Measurements from ENCODE around the gene CDIP1.

Gene CDIP1

DNA sequence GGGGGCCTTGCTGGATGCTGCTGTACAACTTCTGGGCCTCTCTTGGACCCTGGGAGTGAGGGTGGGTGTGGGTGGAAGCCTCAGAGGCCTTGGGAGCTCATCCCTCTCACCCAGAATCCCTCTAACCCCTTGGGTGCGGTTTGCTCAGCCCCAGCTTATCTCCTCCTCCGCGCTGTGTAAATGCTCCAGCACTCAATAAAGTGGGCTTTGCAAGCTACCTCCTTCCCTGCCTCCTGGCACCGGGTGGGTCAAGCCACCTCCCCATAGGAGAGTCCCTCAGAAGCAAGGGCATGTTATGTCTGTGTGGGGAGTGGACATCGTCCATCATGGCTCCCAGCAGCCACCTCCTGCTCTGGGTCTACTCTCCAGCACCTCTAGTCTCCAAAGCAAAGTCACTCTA, 28.4 kb downstream of the CDIP1 start:
- TF ChIP-seq PAX5 (IDR thresholded peaks at IDR 0.05; ENCODE audit: insufficient read depth, low read length, severe bottlenecking) (no peak), SPI1 (IDR thresholded peaks at IDR 0.05; ENCODE audit: low read depth, low read length) (no peak), POU2F2 (IDR thresholded peaks at IDR 0.05; ENCODE audit: low read depth, low read length) (no peak), POLR2AphosphoS5 (IDR thresholded peaks at IDR 0.05; ENCODE audit: low read depth, low read length) (no peak), POLR2A (IDR thresholded peaks at IDR 0.05; ENCODE audit: low read depth, low read length) (no peak), TAF1 (IDR thresholded peaks at IDR 0.05; ENCODE audit: low read depth, low read length) (no peak)
- DNase-seq (ENCODE audit: insufficient read length, low spot score) (no peak), FAIRE-seq (no peak)

DNA sequence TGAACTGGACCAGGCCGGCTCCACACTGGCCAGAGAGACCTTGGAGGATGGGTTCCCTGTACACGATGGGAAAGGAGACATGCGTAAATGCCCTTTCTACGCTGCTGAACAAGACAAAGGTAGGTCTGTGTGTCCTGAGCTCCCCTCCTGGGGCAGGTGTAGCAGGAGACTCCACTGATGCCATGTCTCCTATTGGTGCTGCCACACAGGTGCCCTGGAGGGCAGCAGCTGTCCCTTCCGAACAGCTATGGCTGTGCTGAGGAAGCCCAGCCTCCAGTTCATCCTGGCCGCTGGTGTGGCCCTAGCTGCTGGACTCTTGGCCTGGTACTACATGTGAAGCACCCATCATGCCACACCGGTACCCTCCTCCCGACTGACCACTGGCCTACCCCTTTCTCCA, 29.2 kb downstream of the CDIP1 start:
- DNase-seq (ENCODE audit: insufficient read length, low spot score) = no peak
- FAIRE-seq = no peak
- no peak; the same call in 1 of the 2 replicates for TF ChIP-seq POLR2AphosphoS5 (IDR thresholded peaks at IDR 0.05; ENCODE audit: low read depth, low read length)
- no peak for TF ChIP-seq POLR2A (IDR thresholded peaks at IDR 0.05; ENCODE audit: low read depth, low read length)
- no peak for TF ChIP-seq PAX5 (IDR thresholded peaks at IDR 0.05; ENCODE audit: insufficient read depth, low read length, severe bottlenecking)
- TF ChIP-seq POU2F2 (IDR thresholded peaks at IDR 0.05; ENCODE audit: low read depth, low read length) = no peak
- TF ChIP-seq SPI1 (IDR thresholded peaks at IDR 0.05; ENCODE audit: low read depth, low read length) = no peak
- no peak for TF ChIP-seq TAF1 (IDR thresholded peaks at IDR 0.05; ENCODE audit: low read depth, low read length)

DNA sequence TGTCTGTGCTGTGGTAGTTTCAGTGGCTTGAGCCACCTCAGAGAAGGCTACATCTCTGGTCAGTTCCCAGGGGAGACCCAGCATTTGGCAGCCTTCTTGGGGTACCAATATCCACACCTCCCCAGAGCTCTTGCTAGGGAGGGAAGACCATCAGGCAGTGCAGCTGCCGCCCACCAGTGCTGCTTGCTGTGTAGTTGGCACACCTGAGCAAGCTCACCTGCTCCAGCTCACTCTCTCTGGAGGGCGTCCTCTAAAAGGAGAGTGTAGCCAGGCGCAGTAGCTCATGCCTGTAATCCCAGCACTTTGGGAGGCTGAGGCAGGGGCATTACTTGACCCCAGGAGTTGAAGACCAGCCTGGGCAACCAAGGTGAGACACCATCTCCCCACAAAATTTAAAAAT, 29.8 kb downstream of the CDIP1 start:
- no peak for DNase-seq (ENCODE audit: insufficient read length, low spot score)
- FAIRE-seq = no peak
- TF ChIP-seq POLR2AphosphoS5 (IDR thresholded peaks at IDR 0.05; ENCODE audit: low read depth, low read length) = no peak
- TF ChIP-seq TAF1 (IDR thresholded peaks at IDR 0.05; ENCODE audit: low read depth, low read length) = no peak
- no peak for TF ChIP-seq PAX5 (IDR thresholded peaks at IDR 0.05; ENCODE audit: insufficient read depth, low read length, severe bottlenecking)

DNA sequence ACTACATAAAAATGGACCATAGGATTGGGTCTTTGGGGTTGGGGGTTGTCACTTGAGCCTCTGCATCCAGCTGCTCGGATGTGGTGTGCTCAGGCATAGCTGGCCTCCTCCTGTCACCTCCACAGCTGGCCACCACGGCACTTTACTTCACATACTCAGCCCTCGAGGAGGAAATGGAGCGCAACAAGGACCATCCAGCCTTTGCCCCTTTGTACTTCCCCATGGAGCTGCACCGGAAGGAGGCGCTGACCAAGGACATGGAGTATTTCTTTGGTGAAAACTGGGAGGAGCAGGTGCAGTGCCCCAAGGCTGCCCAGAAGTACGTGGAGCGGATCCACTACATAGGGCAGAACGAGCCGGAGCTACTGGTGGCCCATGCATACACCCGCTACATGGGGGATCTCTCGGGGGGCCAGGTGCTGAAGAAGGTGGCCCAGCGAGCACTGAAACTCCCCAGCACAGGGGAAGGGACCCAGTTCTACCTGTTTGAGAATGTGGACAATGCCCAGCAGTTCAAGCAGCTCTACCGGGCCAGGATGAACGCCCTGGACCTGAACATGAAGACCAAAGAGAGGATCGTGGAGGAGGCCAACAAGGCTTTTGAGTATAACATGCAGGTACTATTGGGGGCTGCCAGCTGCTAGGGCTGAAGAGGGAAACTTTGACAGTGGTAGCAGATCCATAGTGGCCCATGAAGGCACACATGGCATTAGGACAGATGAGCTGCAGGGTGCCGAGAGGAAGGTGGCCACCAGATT, 30.8 kb downstream of the CDIP1 start:
- FAIRE-seq = no peak
- DNase-seq (ENCODE audit: insufficient read length, low spot score) = no peak
- no peak for TF ChIP-seq SPI1 (IDR thresholded peaks at IDR 0.05; ENCODE audit: low read depth, low read length)
- no peak for TF ChIP-seq POU2F2 (IDR thresholded peaks at IDR 0.05; ENCODE audit: low read depth, low read length)
- TF ChIP-seq PAX5 (IDR thresholded peaks at IDR 0.05; ENCODE audit: insufficient read depth, low read length, severe bottlenecking) = no peak
- TF ChIP-seq POLR2AphosphoS5 (IDR thresholded peaks at IDR 0.05; ENCODE audit: low read depth, low read length) = no peak
- no peak for TF ChIP-seq TAF1 (IDR thresholded peaks at IDR 0.05; ENCODE audit: low read depth, low read length)
- TF ChIP-seq POLR2A (IDR thresholded peaks at IDR 0.05; ENCODE audit: low read depth, low read length) = no peak

DNA sequence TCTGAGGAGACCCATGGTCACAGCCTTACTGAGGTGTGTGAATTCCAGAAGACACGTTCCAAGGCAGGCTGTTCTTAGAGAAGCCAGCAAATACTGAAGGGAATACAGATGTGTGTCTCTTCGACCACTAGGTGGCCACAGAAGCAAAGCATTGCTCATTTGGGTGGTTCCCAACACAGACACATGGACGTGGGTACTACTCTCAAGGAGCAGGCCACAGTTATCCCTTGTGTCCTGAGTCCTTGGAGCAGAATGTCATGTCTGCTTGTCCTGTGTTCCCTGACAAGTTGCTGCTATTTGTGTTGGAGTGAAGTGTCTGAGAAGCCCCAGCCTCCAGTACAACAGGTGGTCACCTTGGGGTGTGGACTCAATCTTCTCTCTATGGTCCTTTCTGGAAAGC, 32.1 kb downstream of the CDIP1 start:
- FAIRE-seq = peak; percentile 98
- TF ChIP-seq TAF1 (IDR thresholded peaks at IDR 0.05; ENCODE audit: low read depth, low read length) (no peak), SPI1 (IDR thresholded peaks at IDR 0.05; ENCODE audit: low read depth, low read length) (no peak), POLR2A (IDR thresholded peaks at IDR 0.05; ENCODE audit: low read depth, low read length) (no peak), POU2F2 (IDR thresholded peaks at IDR 0.05; ENCODE audit: low read depth, low read length) (no peak), PAX5 (IDR thresholded peaks at IDR 0.05; ENCODE audit: insufficient read depth, low read length, severe bottlenecking) (no peak), POLR2AphosphoS5 (IDR thresholded peaks at IDR 0.05; ENCODE audit: low read depth, low read length) (no peak)
- peak; percentile 44 for DNase-seq (ENCODE audit: insufficient read length, low spot score)

DNA sequence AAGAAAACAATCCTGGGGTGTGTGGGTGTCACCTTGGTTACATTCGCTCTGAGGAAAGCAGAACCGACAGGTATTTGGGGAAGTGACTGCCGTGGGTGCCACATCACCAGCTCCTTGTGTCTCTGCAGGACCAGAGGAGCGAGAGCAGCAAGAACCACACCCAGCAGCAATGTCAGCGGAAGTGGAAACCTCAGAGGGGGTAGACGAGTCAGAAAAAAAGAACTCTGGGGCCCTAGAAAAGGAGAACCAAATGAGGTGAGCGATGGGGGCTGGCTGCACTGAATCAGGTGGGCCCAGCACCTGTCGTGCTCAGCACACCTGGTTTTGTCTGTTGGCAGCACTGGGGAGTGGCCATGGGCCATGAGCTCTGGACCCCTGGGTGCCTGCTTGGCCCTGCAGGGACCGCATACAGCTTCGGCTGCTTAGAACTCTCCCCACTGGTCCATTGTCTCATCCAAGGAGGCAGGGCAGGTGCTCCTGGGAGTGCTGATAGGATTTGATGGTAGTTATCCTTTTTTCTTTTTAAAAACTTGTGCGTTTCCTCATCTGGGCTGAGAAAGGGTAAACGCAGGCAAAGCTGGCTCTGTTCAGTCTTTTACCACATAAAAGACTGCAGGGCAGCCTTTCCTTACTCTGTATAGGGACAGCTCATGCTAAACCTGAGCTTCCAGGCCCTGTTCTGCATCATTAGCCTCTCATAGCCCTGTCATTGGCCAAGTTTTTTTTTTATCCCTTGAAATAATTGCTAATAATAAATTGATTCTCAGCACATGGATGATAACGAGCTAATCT, 33.0 kb downstream of the CDIP1 start:
- DNase-seq (ENCODE audit: insufficient read length, low spot score) (peak; percentile 73), FAIRE-seq (peak; percentile 93)
- TF ChIP-seq POU2F2 (IDR thresholded peaks at IDR 0.05; ENCODE audit: low read depth, low read length) (no peak), SPI1 (IDR thresholded peaks at IDR 0.05; ENCODE audit: low read depth, low read length) (peak; percentile 93)

DNA sequence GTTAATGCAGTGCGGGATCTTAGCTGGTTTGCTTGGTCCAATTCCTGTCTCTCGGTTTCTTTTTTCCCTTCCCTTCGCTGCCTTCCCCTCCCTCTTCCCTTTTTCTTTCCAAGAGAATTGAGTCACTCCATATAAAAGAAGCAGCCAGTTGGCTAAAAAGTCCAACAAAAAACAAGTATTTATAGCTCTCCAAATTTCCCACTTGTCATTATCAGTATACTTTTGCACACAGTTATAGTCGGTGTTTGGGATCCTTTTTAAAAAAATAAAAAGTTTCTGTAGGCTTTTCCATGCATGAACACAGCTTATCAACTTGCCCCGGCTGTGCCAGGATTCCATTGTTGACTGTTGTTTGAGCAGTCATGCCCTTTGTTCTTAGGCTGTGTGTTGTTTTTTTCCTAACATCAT, 37.5 kb downstream of the CDIP1 start:
- DNase-seq (ENCODE audit: insufficient read length, low spot score) = no peak
- TF ChIP-seq POU2F2 (IDR thresholded peaks at IDR 0.05; ENCODE audit: low read depth, low read length) (no peak), SPI1 (IDR thresholded peaks at IDR 0.05; ENCODE audit: low read depth, low read length) (no peak), TAF1 (IDR thresholded peaks at IDR 0.05; ENCODE audit: low read depth, low read length) (no peak), PAX5 (IDR thresholded peaks at IDR 0.05; ENCODE audit: insufficient read depth, low read length, severe bottlenecking) (no peak), POLR2A (IDR thresholded peaks at IDR 0.05; ENCODE audit: low read depth, low read length) (no peak), POLR2AphosphoS5 (IDR thresholded peaks at IDR 0.05; ENCODE audit: low read depth, low read length) (no peak)
- no peak for FAIRE-seq

DNA sequence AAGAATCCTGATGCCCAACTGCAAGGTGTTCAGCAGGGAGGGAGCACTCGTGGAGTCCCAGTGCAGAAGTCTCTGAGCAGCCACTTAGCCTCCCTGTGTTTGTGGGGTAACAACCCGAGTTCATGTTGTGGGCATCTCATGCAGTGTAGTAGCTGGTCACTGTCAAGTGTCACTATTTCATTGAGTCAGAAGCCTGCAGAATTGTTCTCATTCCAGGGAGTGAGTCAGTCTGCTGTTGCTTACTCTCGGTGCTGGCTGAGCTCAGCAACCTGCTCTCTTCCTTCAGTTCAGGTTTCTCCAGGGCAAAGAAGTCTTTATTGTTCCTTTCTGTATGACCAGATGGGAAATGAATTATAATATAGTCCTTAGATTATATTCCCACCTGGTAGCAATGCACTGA, 38.3 kb downstream of the CDIP1 start:
- DNase-seq (ENCODE audit: insufficient read length, low spot score) (no peak), FAIRE-seq (no peak)
- TF ChIP-seq PAX5 (IDR thresholded peaks at IDR 0.05; ENCODE audit: insufficient read depth, low read length, severe bottlenecking) = no peak

DNA sequence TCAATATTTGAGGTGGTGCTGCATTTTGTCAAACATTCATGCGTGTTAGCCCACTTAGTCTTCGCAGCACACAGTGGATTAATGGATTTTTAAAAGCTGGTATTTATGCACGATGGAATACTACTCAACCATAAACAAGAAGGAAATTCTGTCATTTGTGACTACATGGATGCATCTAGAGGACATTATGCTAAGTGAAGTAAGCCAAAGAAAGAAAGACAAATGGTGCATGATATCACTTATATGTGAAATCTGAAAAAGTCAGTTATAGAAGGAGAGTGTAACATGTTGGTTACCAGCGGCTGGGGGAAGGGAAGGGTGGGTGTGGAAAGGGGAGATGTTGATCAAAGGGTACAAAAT, 39.4 kb downstream of the CDIP1 start:
- FAIRE-seq (no peak), DNase-seq (ENCODE audit: insufficient read length, low spot score) (no peak)
- TF ChIP-seq POU2F2 (IDR thresholded peaks at IDR 0.05; ENCODE audit: low read depth, low read length) (no peak), PAX5 (IDR thresholded peaks at IDR 0.05; ENCODE audit: insufficient read depth, low read length, severe bottlenecking) (no peak), SPI1 (IDR thresholded peaks at IDR 0.05; ENCODE audit: low read depth, low read length) (no peak), POLR2A (IDR thresholded peaks at IDR 0.05; ENCODE audit: low read depth, low read length) (no peak), TAF1 (IDR thresholded peaks at IDR 0.05; ENCODE audit: low read depth, low read length) (no peak), POLR2AphosphoS5 (IDR thresholded peaks at IDR 0.05; ENCODE audit: low read depth, low read length) (no peak)

All from GM12891 (cell line).